Stimulated activated CD4-positive, alpha-beta T cell treated with anti-CD3 and anti-CD28 coated beads, Interleukin-1b, Interleukin-23, amount 100 ng/mL, for 48 hours (primary cell): ENCODE data around the gene XPR1.

Experiments
- DNase-seq: peaks from one replicate; pipeline ENCODE4 v3.0.0-alpha.2; 2020

The XPR1 gene

DNA sequence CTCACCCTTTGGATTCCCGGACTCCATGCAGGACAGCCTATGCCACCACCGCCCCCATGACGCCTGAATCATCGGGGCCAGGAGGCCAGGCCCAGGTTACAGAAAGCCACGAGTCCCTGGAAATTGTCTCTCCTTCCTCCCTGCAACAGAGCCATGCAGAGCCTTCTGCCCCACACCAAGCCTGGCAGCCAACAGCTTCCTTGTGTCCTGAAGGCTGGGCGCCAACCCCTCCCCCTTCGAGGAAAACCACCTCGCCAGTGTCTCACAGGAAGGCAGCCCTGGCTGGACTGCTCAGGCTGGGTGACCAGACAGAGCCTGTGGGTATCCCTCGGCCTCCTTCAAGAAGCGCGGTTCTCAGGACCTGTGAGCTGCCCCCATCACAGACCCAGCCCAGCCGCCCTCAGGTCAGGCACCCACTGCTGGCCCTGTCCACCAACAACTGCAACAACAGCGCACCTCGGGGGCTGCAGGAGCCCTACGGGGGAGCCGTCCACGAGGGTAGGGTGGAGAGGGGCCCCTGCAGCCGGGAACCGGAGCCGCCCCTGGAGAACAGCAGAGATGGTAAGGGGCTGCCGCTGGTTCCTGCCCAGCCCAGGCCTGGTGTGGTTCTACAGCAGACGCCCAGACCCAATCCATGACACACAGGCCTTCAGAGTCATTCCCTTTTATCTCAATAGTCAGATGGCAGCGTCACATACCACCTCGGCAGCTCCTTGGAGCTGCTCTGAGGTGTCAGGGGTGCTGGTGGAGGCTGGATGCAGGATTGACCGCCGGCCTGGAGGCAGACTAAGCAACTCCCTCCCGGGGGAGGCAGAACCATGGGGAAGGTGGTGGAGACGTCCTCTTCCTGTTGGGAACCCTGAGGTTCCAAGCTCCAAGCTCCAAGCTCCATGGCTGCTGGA is 304.5 kb downstream of the XPR1 start:
- no peak for DNase-seq

- DNase-seq = no peak
Measured at GRCh38 chr1:180937012-180937372, 305.2 kb downstream of the XPR1 start.

DNA sequence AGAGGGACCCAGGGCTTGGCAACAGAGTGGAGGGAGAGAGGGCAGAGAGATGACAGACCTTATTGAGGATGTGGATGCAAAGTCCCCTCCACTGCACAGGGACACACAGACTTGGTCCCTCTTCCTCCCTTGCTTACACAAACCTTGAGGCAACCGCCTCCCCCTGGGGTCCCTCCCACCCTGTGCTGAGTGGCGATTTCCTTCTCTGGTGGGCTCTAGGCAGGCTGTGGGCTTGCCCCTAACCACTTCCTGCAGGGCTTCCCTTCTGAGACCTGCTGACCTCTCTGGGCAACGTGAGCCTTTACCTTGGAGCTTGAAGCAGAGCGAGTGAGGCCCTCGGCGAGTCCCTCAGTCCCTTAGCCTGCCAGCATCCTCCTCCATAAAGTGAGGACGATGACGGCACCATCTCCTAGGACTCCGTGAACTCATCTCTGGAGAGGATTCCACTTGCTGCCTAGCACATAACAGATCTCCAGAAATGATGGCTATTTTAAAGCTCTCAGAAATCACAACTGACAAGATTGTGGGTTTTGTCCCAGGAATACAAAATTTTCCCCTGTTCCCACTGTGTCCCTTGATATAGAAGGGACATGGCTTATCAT is 305.9 kb downstream of the XPR1 start:
- DNase-seq = no peak

DNA sequence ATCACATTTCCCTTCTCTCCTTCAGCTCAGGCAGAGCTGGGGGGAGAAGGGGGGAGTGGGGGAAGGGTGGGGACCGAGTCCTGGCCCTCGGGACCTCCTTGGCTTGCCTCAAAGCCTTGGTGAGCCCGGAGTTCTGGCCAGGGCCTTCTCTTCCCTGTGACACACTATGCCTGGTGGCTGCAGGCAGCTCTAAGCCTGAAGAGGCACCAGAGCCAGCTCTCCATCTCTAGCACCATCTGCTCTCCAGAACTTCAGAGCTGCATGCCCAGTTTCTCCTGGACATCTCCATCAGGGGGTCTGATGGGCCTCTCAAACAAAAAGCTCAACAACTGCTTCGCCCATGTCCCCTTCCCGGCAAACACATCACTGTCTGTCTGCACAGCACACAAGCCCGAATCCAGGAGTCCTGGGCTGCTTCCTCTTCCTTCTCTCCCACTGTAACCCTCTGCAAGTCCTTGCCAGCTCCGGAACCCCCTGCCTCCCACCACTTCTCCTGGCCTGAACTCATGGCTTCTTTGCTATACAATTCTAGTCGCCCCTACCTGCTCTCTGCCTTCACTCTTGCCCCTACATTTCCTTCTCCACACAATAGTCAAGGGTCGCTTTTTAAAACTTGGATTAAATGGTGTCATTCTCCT is 307.4 kb downstream of the XPR1 start:
- no peak for DNase-seq

DNA sequence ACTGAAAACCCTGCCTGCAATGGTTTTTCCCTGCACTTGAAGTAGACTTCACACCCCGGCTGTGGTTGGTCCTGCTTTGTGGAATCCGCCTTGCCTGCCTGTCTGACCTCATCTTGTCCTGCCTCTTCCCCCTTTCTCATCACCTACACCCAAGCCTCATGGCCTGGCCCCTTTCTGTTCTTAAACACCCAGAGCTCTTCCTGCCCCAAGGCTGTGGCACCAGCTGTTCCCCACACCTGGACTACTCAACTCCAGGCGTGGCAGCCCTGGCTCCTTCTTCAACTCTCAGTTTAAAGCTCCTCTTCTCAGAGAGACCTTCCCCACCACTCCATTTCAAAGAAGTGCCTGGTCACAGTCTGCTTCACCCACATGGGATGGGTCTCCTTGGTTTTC is 307.9 kb downstream of the XPR1 start:
- DNase-seq = no peak
